Pancreas (tissue), 10 donors: ENCODE results near the gene SIL1. TPM values are rescaled to one million over a fixed set of nuclear protein-coding genes. Genes with fewer than 3 reads are reported as not detected.

Experiments used
- ATAC-seq, 4 donors: fragments of 200-7000 bp; cut with Tn5 transposase; one replicate each; pipeline versions ENCODE4 v1.8.0 to v1.9.1; 2020; ENCODE audit warnings: mild to moderate bottlenecking in 4 of 4, moderate library complexity in 4 of 4
- DNase-seq, 6 donors: peaks; one replicate each; pipeline ENCODE4 v3.0.0-alpha.2; 2020
- FAIRE-seq: peaks from 2 replicates; lab custom pipeline; 2012; peaks lifted over from hg19 to GRCh38; lab: Jason Lieb, UNC
- H3K27ac ChIP-seq, 4 donors: fragments of 200-600 bp; sonication (generic); 1 replicate in 3 of 4; 2 replicates in 1 of 4; pipeline versions ENCODE4 v1.5.0 to v1.8.0; 2020
- H3K27me3 ChIP-seq, 4 donors: fragments of 200-600 bp; one replicate each; pipeline ENCODE4 v1.8.0; 2021
- H3K36me3 ChIP-seq, 3 donors: fragments of 200-600 bp; sonication (generic) in 1 of 3; one replicate each; pipeline versions ENCODE4 v1.5.0 to v1.8.0; 2020 to 2021
- H3K4me1 ChIP-seq, 3 donors: fragments of 200-600 bp; one replicate each; pipeline ENCODE4 v1.8.0; 2021
- H3K4me3 ChIP-seq, 4 donors: fragments of 200-600 bp; sonication (generic) in 2 of 4; one replicate each; pipeline versions ENCODE4 v1.5.0 to v1.8.0; 2020 to 2021
- H3K9me3 ChIP-seq, 4 donors: fragments of 200-600 bp; one replicate each; pipeline ENCODE4 v1.8.0; 2021
- CTCF ChIP-seq, 4 donors: fragments of 200-600 bp; sonication (generic) in 3 of 4; IDR thresholded peaks; one replicate each; pipeline versions ENCODE4 v1.5.0 to v1.8.0; 2021; ENCODE audit warnings: antibody characterized with exemption in 4 of 4
- WGBS, 2 donors: extraction: QIAGEN DNeasy Blood & Tissue Kit; methylation state at CpG; one replicate each; pipeline ENCODE4 v1.1.7; 2013; 5-methylcytosine and 5-hydroxymethylcytosine counted together
- intact Hi-C, 3 donors: fragments of 100-400 bp; cut with DNase I; formaldehyde crosslinking; loops; one replicate each; pipeline versions ENCODE4 v1.11.1 to v1.14.2; 2022
- polyA plus RNA-seq, 2 donors: library from polyadenylated mRNA; stranded (reverse); fragments of 200-250 nt; gene quantifications; one replicate each; pipeline ENCODE4 v1.2.3, GENCODE V29; 2013
- total RNA-seq, 6 donors: library from RNA; stranded (reverse); fragmentation: NEBNext Ultra II Directional in 4 of 6; extraction: Animal tissue kit (Norgen Biotek cat#: 25700) in 4 of 6; gene quantifications; one replicate each; pipeline versions ENCODE4 v1.2.1 to v1.2.4, GENCODE V29; 2021 to 2023
- donor health status: healthy with polysubstance abuse.
- donor health status: DM: no; HTN: no; CAD: no; lungs with moderate emphysema.
- donor health status: DM: no; HTN: no; CAD: no.
- donor health status: control.
- donor health status: control.
- donor health status: Bipolar disorder and iron deficiency.
- donor health status: DM: yes; HTN: yes; CAD: no.
- donor health status: DM: no; HTN: no; CAD: no.
- donor health status: DM: no; HTN: no; CAD: no.
- donor health status: DM: yes; HTN: yes; CAD: no.

Gene SIL1
- total and polyA plus RNA-seq, 8 donors, result 38.6 to 119 (median 55.0) TPM

- Histone ChIP-seq H3K4me1 (peaks cover 0 to 12% (median 10%) of the 10 kb centered on the region in 3 donors), H3K4me3 (no peak overlapping the region), H3K27me3 (no peaks in the 10 kb centered on the region), H3K9me3 (no peaks in the 10 kb centered on the region), H3K36me3 (no peaks in the 10 kb centered on the region), H3K27ac (no peak overlapping the region)
- DNase-seq (no peak), ATAC-seq (no peak), FAIRE-seq (no peak)
- intact Hi-C loops, result no loop called here
- TF ChIP-seq CTCF (IDR thresholded peaks at IDR 0.05), result no peak
Measured at GRCh38 chr5:139110526-139111168, 87.5 kb downstream of the SIL1 start.

- no peak for FAIRE-seq
Measured at GRCh38 chr5:139108063-139108824, 89.9 kb downstream of the SIL1 start.

GRCh38 chr5:139105621-139106071 is 92.5 kb downstream of the SIL1 start:
- no peaks in the 10 kb centered on the region for H3K36me3 ChIP-seq
- ATAC-seq, result peak in 2 of 4 donors; percentile 55 to 68
- H3K27me3 ChIP-seq, result no peaks in the 10 kb centered on the region
- no peak for FAIRE-seq
- TF ChIP-seq CTCF (IDR thresholded peaks at IDR 0.05), result no peak
- H3K4me1 ChIP-seq, result peaks cover 0 to 12% (median 10%) of the 10 kb centered on the region in 3 donors
- H3K4me3 ChIP-seq, result no peak overlapping the region
- WGBS, 2 donors, result 75 to 83% methylated on average over 15 of the region's 15 CpGs
- H3K27ac ChIP-seq, result no peak overlapping the region
- no peaks in the 10 kb centered on the region for H3K9me3 ChIP-seq
- DNase-seq, result no peak
- intact Hi-C loops, result no loop called here

More at GRCh38 chr5:139108063-139108824, 89.9 kb downstream of the SIL1 start:
- Histone ChIP-seq H3K27ac (no peak overlapping the region), H3K27me3 (no peaks in the 10 kb centered on the region), H3K4me3 (no peak overlapping the region), H3K9me3 (no peaks in the 10 kb centered on the region), H3K4me1 (peaks cover 0 to 12% (median 10%) of the 10 kb centered on the region in 3 donors), H3K36me3 (no peaks in the 10 kb centered on the region)
- DNase-seq (peak in 4 of 6 donors; percentile 25 to 46 (median 40)), ATAC-seq (peak; percentile 43 to 76 (median 74))
- no peak for TF ChIP-seq CTCF (IDR thresholded peaks at IDR 0.05)
- intact Hi-C loops, result no loop called here
- 26 to 33% methylated on average over 10 of the region's 10 CpGs for WGBS, 2 donors

- TF ChIP-seq CTCF (IDR thresholded peaks at IDR 0.05), result no peak
- Histone ChIP-seq H3K9me3 (no peaks in the 10 kb centered on the region), H3K27ac (no peak overlapping the region), H3K27me3 (no peaks in the 10 kb centered on the region), H3K4me1 (peaks cover 0 to 12% (median 10%) of the 10 kb centered on the region in 3 donors), H3K4me3 (no peak overlapping the region), H3K36me3 (no peaks in the 10 kb centered on the region)
- FAIRE-seq (no peak), DNase-seq (peak in 1 of 6 donors; percentile 21), ATAC-seq (peak in 3 of 4 donors; percentile 51 to 65 (median 60))
- intact Hi-C loops, result no loop called here
- 84 to 87% methylated on average over 10 of the region's 10 CpGs for WGBS, 2 donors
Measured at GRCh38 chr5:139104577-139105276, 93.4 kb downstream of the SIL1 start.
